HG02759 (cell line): ENCODE data around the gene ASXL3.

ENCODE experiments used
- ATAC-seq: cut with Tn5 transposase; IDR thresholded peaks from one replicate; pipeline ENCODE4 v1.9.1; 2021; ENCODE audit warnings: mild to moderate bottlenecking, moderate library complexity; ENCODE audit not compliant: unreplicated experiment

ASXL3 gene

DNA sequence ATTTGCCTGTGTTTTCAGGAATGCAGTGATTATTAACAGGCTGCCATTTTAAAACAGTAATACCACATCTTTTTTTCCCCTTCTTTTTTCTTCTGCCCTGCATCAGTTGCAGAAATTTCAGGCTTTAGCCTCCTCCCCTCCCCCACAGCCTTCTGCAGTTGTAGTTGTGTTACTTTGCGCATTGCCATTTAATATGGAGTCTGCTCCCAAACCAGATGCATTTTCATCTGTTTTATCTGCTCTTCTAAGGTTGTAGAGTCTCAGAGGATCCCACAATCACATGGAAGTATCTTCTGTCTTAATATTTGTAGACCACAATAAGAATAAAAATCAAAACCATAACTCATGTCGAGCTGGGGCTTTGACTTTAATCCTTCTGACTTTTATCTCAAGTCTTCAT is 3.8 kb downstream of the ASXL3 start:
- ATAC-seq, result no peak

DNA sequence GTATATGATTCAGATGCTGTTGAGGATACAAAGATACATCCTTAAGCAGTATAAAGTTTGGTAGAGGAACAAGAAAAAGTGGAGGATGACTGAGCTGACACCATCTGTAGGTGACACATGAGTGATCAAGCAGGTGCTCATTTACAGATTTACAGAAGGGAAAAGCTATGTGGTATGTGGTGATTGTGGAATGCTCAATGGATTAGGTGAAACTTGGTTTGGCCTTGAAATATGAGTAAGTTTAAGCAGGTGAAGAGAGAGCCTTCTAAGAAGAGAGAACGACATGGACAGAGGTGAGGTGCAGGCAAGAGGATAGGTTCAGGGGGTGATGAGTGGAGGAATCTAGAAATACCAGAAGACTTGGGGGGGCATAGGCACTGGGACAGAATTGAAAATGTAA is 5.9 kb downstream of the ASXL3 start:
- ATAC-seq, result no peak

DNA sequence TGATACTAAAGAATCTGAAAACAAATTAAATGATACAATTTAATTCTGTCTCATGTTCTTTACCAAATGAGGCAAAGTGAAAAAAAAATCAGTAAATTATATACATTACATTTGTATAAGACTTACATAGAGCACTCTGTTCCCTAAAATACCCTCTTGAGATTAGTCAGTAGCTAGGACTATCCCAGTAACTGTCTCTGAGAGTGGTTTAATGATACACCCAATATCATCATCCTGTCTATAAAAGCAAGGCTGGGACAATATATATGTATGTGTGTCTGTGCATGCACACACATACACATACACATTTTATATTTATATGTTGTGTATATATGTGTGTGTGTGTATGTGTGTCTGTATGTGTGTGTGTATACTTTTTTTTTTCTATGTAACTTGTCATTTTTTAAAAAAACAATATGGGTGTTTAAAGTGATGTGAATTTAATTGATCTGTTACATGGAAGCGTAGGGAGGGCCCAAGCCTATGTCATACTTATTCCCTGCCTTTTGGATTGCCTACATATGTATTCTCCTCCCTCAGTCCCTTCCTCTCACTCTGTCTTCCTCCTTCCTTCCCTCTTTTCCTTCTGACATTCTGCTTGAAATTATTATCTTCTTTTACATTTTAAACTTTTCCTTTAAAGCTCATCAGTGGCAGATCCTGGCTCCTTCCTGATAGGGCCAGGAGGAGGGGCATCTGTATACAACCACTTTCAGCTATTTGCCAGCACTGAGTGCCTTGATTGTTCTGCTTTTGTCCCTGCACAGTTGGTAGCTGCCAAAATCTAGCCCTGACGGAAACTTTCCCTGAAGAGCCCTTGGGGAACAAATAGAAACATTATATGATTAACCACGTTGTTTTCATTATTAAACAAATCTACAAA is 6.8 kb downstream of the ASXL3 start:
- ATAC-seq, result no peak

- no peak for ATAC-seq
These were observed 7.4 kb downstream of the ASXL3 start for GRCh38 chr18:33585431-33585775.

DNA sequence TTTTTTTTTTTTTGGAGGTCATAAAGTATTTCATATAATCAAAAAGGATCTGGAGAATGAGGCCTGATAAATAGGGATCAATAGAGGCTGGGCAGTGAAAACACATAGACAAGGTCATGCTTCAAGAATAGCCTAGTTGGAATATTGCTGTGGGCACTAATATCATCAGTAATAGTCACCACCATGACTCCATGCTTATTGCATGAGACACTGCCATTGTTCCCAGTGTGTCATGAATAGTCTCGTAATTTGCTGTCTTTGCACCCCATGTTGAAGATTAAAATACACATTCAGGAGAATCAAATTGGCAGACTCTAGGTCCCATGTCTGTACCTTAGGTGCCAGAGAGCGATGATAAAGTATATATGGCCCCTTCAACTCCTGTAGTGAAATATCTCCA is 10.3 kb downstream of the ASXL3 start:
- ATAC-seq, result no peak

DNA sequence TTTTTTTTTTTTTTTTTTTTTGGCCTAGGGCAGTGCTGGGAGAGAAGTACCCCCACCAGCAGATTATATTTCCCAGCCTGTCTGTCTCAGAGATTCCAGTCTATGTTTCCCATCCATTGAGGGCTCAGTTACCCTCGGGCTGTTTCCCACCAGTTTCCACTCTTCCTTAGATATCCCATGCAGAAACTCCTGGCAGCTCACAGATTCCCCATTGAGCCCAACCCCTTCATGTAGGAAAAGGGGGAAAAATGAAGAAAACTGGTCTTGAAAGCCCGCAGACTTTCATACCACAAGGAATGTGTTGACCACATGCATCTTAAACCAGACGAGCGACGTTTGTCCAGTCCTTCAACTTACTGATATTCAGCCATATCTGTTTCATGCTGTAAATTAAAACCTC is 15.2 kb downstream of the ASXL3 start:
- ATAC-seq, result no peak

DNA sequence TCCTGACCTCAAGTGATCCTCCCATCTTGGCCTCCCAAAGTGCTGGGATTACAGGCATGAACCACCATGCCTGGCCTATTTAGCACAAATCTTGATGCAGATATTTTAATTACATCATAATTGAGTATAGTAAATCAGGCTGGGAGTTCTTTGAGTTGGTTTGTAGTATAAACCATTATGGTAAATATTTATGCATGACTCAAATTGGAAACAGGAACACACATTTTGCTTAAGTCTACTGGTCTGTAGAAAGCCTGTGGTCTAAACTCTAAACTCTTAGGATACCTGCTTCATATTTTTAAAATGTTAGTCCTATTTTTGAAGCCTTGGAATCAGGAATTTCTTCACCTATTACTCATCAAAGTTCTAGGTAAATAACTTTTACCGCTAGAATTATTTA is 16.8 kb downstream of the ASXL3 start:
- ATAC-seq, result no peak

DNA sequence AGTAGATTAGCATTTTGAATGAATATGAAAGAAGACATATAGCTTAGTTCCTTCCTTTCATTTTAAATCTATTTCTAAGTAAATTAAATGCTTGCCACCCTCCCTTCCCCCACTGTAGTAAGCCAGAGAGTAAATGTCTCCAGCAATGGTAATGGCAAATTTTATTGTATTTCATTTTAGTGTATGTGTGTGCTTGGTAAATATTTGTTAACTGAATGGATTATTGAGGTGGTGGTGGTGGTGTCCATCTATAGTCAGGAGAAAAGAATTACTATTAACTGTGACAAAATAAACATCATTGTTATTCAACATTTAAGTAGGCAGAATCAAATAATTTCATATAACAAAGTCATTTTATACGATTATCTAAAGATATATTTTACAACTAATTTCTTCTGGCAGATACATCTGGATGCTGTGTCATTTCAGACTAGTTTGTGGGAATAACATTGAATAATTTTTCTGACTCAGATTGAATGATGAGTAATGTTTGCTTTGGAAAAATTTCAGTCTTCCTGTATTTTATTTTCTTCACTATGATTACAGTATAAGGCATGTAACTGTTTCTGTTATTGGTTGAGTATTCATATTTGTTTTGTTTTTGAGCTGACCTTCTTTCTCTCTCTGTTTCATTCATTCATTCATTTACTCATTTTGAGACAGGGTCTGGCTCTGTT is 18.3 kb downstream of the ASXL3 start:
- no peak for ATAC-seq

DNA sequence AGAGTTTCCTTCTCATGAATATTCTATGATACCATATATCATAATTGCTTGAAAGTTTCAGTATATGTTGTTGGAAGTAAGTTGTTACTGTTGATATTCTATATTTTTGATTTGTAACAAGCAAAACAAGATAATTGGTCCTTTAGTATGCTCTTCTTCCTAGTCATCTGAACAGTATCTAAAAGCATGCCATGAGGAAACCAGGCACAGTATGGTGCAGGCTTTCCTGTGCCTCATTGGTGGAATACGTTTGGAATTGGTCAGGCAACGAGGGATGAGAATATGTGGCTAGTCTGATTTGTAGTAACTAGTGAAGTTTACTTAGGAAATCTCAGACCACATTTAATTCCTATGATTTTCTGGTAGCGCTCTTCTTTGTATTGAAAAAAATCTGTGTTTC is 22.8 kb downstream of the ASXL3 start:
- no peak for ATAC-seq

GRCh38 chr18:33603454-33603853 is 25.4 kb downstream of the ASXL3 start:
- no peak for ATAC-seq

DNA sequence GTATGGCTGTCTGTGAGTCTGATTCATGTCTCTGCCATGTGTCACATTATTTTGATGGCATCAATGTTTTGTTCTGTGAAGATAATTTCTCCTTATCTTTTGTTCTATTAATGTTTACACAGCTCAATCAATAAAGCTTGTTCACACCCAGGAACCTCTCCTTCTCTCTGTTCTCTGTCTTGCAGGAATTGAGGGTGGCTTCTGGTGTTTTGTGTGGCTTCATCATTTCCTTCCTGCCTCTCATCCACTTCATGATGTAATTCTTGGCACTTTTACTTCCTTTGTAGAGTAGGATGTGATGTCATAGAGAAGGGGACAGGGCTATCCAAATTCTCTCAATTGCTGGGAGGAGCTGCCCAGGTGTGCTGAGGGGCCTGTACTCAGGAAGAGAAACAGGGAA is 27.2 kb downstream of the ASXL3 start:
- no peak for ATAC-seq

GRCh38 chr18:33606621-33607020 is 28.6 kb downstream of the ASXL3 start:
- no peak for ATAC-seq

DNA sequence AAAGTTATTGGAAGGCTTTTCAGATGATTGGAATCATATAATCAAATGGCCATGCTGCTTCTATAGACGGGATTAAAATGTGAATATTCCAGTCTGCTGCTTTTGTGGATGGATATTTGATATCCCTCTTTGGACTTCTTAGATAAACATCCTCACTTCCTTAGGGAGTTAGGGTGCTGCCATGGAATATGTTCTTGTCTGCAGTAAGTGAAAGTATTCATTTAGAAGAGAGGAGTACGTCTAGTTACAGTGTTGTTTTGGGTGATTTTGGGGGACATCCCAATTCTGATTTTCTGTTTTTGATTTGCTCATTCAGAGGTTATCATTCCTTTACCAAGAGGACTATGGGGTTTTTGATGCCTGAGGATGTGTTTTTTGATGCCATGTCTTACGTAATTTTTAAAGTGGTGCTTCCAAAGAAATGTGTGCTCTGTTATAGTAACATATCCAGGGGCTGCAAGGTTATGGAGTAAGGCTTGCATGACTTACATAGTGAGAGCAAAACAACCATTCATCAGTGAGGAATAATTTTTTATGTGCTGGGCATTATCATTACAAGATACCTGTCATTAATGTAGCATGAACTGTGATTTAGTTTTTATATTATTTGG is 33.6 kb downstream of the ASXL3 start:
- no peak for ATAC-seq

- ATAC-seq, result no peak
These were observed 34.6 kb downstream of the ASXL3 start for GRCh38 chr18:33612632-33613031.

GRCh38 chr18:33616556-33616955 is 38.5 kb downstream of the ASXL3 start:
- ATAC-seq, result no peak

DNA sequence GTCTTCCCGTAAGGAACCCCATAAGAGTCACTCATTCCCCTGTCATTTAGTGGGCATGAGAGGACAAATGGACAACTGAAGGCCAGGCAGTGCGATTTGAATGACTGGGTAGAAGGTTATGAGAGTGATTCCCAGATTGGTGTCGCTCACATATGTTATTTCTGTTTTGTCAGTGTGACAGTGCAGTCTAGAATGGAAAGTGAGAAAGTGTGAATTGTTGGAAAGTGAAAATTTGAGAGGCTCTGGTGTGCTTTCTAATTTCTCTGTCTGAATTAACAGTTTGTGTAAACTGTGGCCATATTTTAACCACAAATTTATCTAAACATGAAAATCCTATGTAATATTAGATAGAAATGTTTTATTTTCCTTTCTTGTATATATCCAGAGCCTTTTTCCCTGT is 49.1 kb downstream of the ASXL3 start:
- ATAC-seq, result no peak

DNA sequence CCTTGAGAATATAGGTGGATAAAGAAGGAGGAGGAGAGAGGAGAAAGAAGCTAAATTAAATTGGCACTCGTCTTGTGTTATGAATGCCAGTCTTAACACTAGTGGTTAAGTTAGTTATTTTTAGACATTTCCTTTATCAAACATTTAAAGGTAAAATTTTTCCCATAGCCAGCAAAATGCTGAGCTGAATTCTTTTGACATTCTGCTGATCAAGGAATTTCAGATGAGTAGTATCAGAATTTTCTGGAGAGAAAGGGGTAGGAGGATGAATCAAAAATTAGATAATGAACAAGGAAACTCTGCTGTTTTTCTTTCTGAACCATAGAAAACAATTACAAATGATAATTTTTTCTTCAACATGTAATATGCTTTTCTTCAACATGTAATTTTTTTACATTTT is 52.5 kb downstream of the ASXL3 start:
- ATAC-seq, result no peak

DNA sequence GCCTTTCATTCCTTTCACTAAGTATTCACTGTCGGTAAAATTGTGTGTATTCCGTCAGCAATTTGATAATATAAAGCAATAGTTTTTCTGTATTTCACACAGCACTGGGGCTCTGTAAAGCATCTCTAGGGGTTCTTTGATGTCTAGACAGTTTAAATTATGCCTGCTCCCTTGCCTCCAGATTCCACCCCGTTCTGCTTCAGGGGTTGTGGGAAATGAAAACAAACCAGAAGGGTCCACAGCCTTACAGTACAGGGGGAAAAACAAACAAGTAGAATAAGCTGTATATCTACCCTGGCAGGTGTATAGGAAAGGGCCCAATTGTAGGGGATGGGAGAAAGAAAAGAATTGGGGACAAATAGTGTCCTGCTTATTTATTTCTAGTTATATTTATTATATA is 63.1 kb downstream of the ASXL3 start:
- ATAC-seq, result no peak

DNA sequence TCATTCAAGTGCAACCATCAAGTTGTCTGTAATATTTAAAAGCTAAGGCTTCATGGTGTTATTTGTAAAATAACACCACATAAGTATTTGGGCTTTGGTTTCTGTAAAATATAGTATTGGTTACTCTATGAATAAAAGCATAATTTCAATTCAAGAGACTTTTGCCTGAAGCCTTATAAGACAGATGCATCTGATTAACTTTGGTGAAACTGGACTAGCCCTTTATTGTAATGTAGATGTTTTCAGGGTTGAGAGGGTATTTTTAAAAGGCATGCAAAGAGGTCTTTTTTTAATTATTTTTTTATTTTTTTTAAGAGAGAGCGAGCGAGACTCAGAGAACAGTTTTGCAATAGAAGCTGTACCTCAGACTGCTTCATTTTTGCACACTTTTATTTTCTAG is 66.5 kb downstream of the ASXL3 start:
- ATAC-seq, result no peak

DNA sequence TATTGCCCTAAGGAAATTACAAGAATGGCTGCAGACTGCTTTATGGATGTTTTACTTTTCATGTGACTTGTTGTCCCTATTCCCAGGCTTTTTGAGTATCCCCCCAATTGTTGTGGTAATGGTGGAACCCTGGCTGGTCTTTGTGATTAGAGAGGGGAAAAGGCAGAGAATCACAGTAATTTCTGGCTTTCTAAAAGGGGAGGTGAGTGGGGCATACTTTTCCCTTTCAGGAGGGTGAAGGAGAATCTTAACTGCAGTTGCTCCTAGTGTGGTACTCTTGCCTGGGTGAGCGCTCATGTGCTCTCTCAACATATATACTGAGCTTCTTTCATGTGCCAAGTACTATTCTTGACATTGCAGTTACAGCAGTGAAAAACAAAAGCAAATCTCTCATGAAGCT is 69.3 kb downstream of the ASXL3 start:
- ATAC-seq, result no peak

- ATAC-seq, result no peak
These were observed 74.6 kb downstream of the ASXL3 start for GRCh38 chr18:33652635-33653034.

GRCh38 chr18:33653231-33653630 is 75.2 kb downstream of the ASXL3 start:
- ATAC-seq, result no peak
